K562 (cell line): Measurements from ENCODE around the gene LRRC7. TPM values are rescaled to one million over a fixed set of nuclear protein-coding genes. Genes with fewer than 3 reads are reported as not detected.

Experiments used
- ASH1L ChIP-seq: fragments of 450-650 bp; IDR thresholded peaks from 2 replicates; pipeline ENCODE4 v1.6.1; 2018; ENCODE audit warnings: borderline replicate concordance, mild to moderate bottlenecking, low read depth; ENCODE audit not compliant: partially characterized antibody
- CBFA2T2 ChIP-seq: fragments of 450-650 bp; conservative IDR thresholded peaks from 2 replicates; pipeline ENCODE4 v1.6.1; 2017; ENCODE audit warnings: mild to moderate bottlenecking
- CXXC5 ChIP-seq: fragments of 250-450 bp; sonication (Bioruptor Pico); IDR thresholded peaks from 2 replicates; pipeline ENCODE4 v1.8.0; 2022; ENCODE audit warnings: inconsistent platforms, mild to moderate bottlenecking, moderate library complexity
- FOXJ2 ChIP-seq: fragments of 200-800 bp; sonication (Bioruptor generic); IDR thresholded peaks from 2 replicates; pipeline ENCODE4 v1.6.1; 2016; ENCODE audit warnings: missing genetic modification characterization, missing compliant biosample characterization
- FOXP1 ChIP-seq: sonication (generic); formaldehyde crosslinking; IDR thresholded peaks from 2 replicates; pipeline ENCODE4 v1.8.0; 2022; ENCODE audit warnings: mild to moderate bottlenecking, missing genetic modification reagents
- HNRNPK ChIP-seq: fragments of 200-400 bp; formaldehyde crosslinking; IDR thresholded peaks from one replicate; pipeline ENCODE4 v1.6.1; 2018; ENCODE audit warnings: mild to moderate bottlenecking, low read depth, low read length; ENCODE audit not compliant: poor library complexity, severe bottlenecking
- NFXL1 ChIP-seq: fragments of 450-650 bp; formaldehyde crosslinking; IDR thresholded peaks from 2 replicates; pipeline ENCODE4 v1.4.0; 2021; ENCODE audit warnings: mild to moderate bottlenecking
- NR3C1 ChIP-seq: sonication (generic); formaldehyde crosslinking; IDR thresholded peaks from 2 replicates; pipeline ENCODE4 v1.8.1; 2022; ENCODE audit warnings: missing genetic modification reagents
- RBFOX2 ChIP-seq: fragments of 200-400 bp; formaldehyde crosslinking; IDR thresholded peaks from 2 replicates; pipeline ENCODE4 v1.6.1; 2017; ENCODE audit warnings: low read depth, mild to moderate bottlenecking, low read length, moderate library complexity
- RFX5 ChIP-seq: IDR thresholded peaks from 2 replicates; pipeline ENCODE4 v1.6.1; 2011; ENCODE audit warnings: low read depth, mild to moderate bottlenecking, improper control_type of control experiment, low read length
- SMAD1 ChIP-seq: fragments of 150-350 bp; IDR thresholded peaks from 2 replicates; pipeline ENCODE4 v1.6.1; 2014; ENCODE audit warnings: low read length, low read depth; ENCODE audit not compliant: partially characterized antibody
- TEAD1 ChIP-seq, 2 experiments: fragments of 450-650 bp in 1 of 2; sonication (generic) in 1 of 2; formaldehyde crosslinking; IDR thresholded peaks; 2 replicates each; pipeline versions ENCODE4 v1.4.0 to v1.8.0; 2020 to 2022; ENCODE audit warnings: mild to moderate bottlenecking in 2 of 2, missing genetic modification reagents in 1 of 2
- ZBTB17 ChIP-seq: fragments of 450-650 bp; formaldehyde crosslinking; IDR thresholded peaks from 2 replicates; pipeline ENCODE4 v1.4.0; 2020; ENCODE audit warnings: mild to moderate bottlenecking
- ZFP1 ChIP-seq: fragments of 450-650 bp; formaldehyde crosslinking; IDR thresholded peaks from 2 replicates; pipeline ENCODE4 v1.4.0; 2020; ENCODE audit warnings: mild to moderate bottlenecking, mixed read lengths
- ZNF583 ChIP-seq: fragments of 250-450 bp; sonication (Bioruptor Pico); IDR thresholded peaks from 2 replicates; pipeline ENCODE4 v1.4.0; 2020
- ZNF707 ChIP-seq: fragments of 250-450 bp; sonication (Bioruptor Pico); conservative IDR thresholded peaks from 2 replicates; pipeline ENCODE4 v1.8.0; 2022; ENCODE audit warnings: inconsistent platforms, mild to moderate bottlenecking, moderate library complexity
- polyA plus RNA-seq, 8 experiments: library from polyadenylated mRNA; depleted of rRNA in 4 of 8; stranded (reverse) in 5 of 8; unstranded in 3 of 8; fragments of >200 nt; fragmentation: Nextera tagmentation in 2 of 8; fragmentation: Illumina TruSeq in 1 of 8; extraction: Ambion mirVana in 2 of 8; extraction: Trizol in 1 of 8; gene quantifications; 2 replicates each; pipeline versions ENCODE4 v1.2.1 to v1.2.3, GENCODE V29; 2011 to 2014; ENCODE audit warnings: inconsistent platforms in 1 of 8, missing spikeins in 1 of 8
- total RNA-seq, 7 experiments: library from RNA; depleted of rRNA in 6 of 7; stranded (reverse); fragments of >200 nt in 6 of 7; fragmentation: Illumina TruSeq in 2 of 7; extraction: Trizol in 2 of 7; gene quantifications; 2 replicates each; pipeline versions ENCODE4 v1.2.1 to v1.2.3, GENCODE V29; 2011 to 2021; ENCODE audit warnings: low replicate concordance in 1 of 7
- TF ChIP-seq, protein P1 (sequence below): sonication (generic); formaldehyde crosslinking; IDR thresholded peaks from 2 replicates; pipeline ENCODE4 v1.5.0; 2020; ENCODE audit warnings: missing genetic modification reagents
- TF ChIP-seq, protein P2 (sequence below): fragments of 250-450 bp; sonication (Bioruptor Pico); IDR thresholded peaks from 2 replicates; pipeline ENCODE4 v1.5.0; 2022; ENCODE audit warnings: mild to moderate bottlenecking
- TF ChIP-seq, protein P3 (sequence below): fragments of 450-650 bp; IDR thresholded peaks from 2 replicates; pipeline ENCODE4 v1.6.1; 2016; ENCODE audit warnings: missing biosample characterization, missing genetic modification characterization
- TF ChIP-seq, protein P4 (sequence below): sonication (generic); formaldehyde crosslinking; IDR thresholded peaks from 2 replicates; pipeline ENCODE4 v1.4.0; 2020; ENCODE audit warnings: mild to moderate bottlenecking, missing genetic modification reagents
- TF ChIP-seq, protein P5 (sequence below): sonication (generic); formaldehyde crosslinking; IDR thresholded peaks from 2 replicates; pipeline ENCODE4 v1.8.0; 2022; ENCODE audit warnings: mild to moderate bottlenecking, missing genetic modification reagents, borderline replicate concordance

The LRRC7 gene
- total and polyA plus RNA-seq, 9 of the 15 experiments (the other 6 are each of a cell fraction or from before 2014, with no cell fraction given): 0.09 to 0.94 (median 0.49) TPM

DNA sequence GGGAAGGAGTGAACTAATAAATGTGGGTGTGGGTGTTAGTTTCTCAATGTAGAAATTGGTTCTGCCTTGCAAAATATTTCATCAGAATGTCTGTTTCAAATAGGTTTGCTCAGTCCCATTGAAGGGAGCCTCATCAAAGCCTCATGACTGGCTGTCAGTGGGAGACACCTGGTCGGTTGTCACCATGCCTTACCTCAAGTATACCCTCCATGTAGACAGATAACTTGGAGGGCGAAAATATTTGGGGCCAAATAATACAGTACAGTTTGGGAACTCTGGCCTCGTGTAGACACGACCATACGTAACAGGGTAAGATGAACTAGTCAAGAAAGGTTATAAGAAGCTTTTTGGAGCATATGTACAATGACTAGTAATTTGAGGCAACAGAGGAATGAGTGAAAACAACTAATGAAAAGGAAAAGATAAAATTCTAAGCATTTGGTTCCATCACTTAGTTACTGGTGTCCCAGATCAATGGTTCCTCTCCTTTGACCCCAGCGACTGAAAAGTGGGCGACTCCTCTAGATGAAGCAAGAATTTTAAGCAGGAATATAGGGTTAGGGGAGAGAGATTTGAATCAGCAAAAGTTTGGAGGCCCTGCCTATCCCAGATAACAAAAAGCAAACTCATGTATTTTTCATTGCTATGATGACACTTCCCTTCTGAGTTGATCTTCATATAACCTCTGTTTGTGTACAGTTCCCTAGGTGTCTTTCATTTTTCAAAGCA lies 473.8 kb downstream of the LRRC7 start (continued):
- TF ChIP-seq SMAD1: no peak
- TF ChIP-seq, protein P1, sequence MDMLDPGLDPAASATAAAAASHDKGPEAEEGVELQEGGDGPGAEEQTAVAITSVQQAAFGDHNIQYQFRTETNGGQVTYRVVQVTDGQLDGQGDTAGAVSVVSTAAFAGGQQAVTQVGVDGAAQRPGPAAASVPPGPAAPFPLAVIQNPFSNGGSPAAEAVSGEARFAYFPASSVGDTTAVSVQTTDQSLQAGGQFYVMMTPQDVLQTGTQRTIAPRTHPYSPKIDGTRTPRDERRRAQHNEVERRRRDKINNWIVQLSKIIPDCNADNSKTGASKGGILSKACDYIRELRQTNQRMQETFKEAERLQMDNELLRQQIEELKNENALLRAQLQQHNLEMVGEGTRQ (CRISPR knock-in tag): no peak
- no peak for TF ChIP-seq TEAD1 (CRISPR knock-in tag; IDR thresholded peaks at IDR 0.05)
- TF ChIP-seq ZNF583 (CRISPR knock-in tag): no peak
- TF ChIP-seq, protein P2, sequence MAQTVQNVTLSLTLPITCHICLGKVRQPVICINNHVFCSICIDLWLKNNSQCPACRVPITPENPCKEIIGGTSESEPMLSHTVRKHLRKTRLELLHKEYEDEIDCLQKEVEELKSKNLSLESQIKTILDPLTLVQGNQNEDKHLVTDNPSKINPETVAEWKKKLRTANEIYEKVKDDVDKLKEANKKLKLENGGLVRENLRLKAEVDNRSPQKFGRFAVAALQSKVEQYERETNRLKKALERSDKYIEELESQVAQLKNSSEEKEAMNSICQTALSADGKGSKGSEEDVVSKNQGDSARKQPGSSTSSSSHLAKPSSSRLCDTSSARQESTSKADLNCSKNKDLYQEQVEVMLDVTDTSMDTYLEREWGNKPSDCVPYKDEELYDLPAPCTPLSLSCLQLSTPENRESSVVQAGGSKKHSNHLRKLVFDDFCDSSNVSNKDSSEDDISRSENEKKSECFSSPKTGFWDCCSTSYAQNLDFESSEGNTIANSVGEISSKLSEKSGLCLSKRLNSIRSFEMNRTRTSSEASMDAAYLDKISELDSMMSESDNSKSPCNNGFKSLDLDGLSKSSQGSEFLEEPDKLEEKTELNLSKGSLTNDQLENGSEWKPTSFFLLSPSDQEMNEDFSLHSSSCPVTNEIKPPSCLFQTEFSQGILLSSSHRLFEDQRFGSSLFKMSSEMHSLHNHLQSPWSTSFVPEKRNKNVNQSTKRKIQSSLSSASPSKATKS: no peak
- peak; percentile 76 for TF ChIP-seq FOXJ2
- TF ChIP-seq, protein P3, sequence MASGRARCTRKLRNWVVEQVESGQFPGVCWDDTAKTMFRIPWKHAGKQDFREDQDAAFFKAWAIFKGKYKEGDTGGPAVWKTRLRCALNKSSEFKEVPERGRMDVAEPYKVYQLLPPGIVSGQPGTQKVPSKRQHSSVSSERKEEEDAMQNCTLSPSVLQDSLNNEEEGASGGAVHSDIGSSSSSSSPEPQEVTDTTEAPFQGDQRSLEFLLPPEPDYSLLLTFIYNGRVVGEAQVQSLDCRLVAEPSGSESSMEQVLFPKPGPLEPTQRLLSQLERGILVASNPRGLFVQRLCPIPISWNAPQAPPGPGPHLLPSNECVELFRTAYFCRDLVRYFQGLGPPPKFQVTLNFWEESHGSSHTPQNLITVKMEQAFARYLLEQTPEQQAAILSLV: no peak
- TF ChIP-seq CXXC5 (CRISPR knock-in tag): peak; percentile 51; the same call in 1 of the 2 replicates
- TF ChIP-seq RBFOX2: peak; percentile 70
- peak; percentile 33; the same call in 1 of the 2 replicates for TF ChIP-seq CBFA2T2
- peak; percentile 68 for TF ChIP-seq NFXL1 (CRISPR knock-in tag)
- no peak for TF ChIP-seq HNRNPK
- TF ChIP-seq ZBTB17: peak; percentile 45
- TF ChIP-seq RFX5: no peak
- TF ChIP-seq, protein P4, sequence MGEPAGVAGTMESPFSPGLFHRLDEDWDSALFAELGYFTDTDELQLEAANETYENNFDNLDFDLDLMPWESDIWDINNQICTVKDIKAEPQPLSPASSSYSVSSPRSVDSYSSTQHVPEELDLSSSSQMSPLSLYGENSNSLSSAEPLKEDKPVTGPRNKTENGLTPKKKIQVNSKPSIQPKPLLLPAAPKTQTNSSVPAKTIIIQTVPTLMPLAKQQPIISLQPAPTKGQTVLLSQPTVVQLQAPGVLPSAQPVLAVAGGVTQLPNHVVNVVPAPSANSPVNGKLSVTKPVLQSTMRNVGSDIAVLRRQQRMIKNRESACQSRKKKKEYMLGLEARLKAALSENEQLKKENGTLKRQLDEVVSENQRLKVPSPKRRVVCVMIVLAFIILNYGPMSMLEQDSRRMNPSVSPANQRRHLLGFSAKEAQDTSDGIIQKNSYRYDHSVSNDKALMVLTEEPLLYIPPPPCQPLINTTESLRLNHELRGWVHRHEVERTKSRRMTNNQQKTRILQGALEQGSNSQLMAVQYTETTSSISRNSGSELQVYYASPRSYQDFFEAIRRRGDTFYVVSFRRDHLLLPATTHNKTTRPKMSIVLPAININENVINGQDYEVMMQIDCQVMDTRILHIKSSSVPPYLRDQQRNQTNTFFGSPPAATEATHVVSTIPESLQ (CRISPR knock-in tag): no peak
- TF ChIP-seq, protein P5, sequence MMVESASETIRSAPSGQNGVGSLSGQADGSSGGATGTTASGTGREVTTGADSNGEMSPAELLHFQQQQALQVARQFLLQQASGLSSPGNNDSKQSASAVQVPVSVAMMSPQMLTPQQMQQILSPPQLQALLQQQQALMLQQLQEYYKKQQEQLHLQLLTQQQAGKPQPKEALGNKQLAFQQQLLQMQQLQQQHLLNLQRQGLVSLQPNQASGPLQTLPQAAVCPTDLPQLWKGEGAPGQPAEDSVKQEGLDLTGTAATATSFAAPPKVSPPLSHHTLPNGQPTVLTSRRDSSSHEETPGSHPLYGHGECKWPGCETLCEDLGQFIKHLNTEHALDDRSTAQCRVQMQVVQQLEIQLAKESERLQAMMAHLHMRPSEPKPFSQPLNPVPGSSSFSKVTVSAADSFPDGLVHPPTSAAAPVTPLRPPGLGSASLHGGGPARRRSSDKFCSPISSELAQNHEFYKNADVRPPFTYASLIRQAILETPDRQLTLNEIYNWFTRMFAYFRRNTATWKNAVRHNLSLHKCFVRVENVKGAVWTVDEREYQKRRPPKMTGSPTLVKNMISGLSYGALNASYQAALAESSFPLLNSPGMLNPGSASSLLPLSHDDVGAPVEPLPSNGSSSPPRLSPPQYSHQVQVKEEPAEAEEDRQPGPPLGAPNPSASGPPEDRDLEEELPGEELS (CRISPR knock-in tag): no peak
- no peak for TF ChIP-seq ASH1L
- TF ChIP-seq NR3C1 (CRISPR knock-in tag): no peak
- TF ChIP-seq FOXP1 (CRISPR knock-in tag): no peak
- no peak for TF ChIP-seq ZNF707 (CRISPR knock-in tag)
- TF ChIP-seq ZFP1 (CRISPR knock-in tag): no peak
